A549 (cell line): Measurements from ENCODE around the gene CBLC. TPM values are rescaled to one million over a fixed set of nuclear protein-coding genes. Genes with fewer than 3 reads are reported as not detected.

Source experiments
- ATAC-seq, 2 experiments: fragments of 200-7000 bp in 1 of 2; fragments of >200 bp in 1 of 2; cut with Nextera tagmentation in 1 of 2; cut with Tn5 transposase in 1 of 2; 3 replicates each; pipeline versions ENCODE4 v1.8.0 to v1.9.1; 2018 to 2020; ENCODE audit warnings: mild to moderate bottlenecking in 1 of 2, moderate library complexity in 1 of 2
- CTCF ChIA-PET: fragments of 300-600 bp; sonication (Branson Sonifier 250); formaldehyde crosslinking; extraction: SDS; loops from one replicate; lab custom pipeline; 2021; ENCODE audit warnings: antibody characterized with exemption, inconsistent platforms; lab: Yijun Ruan, JAX
- POLR2A ChIA-PET: fragments of 350-600 bp; formaldehyde crosslinking; extraction: SDS; loops from one replicate; lab custom pipeline; 2021; ENCODE audit warnings: antibody characterized with exemption, inconsistent platforms; lab: Yijun Ruan, JAX
- DNase-seq, 2 experiments: peaks; one replicate each; pipeline versions ENCODE4 v3.0.0 to v3.0.0-alpha.2; 2011 to 2016; ENCODE audit warnings: low read depth in 1 of 2, low spot score in 1 of 2
- FAIRE-seq: peaks from 2 replicates; lab custom pipeline; 2011; peaks lifted over from hg19 to GRCh38; lab: Jason Lieb, UNC
- H3K27ac ChIP-seq, 2 experiments: fragments of >200 bp; sonication (Bioruptor Twin); formaldehyde crosslinking; 3 replicates each; pipeline ENCODE4 v1.5.1; 2016 to 2017
- H3K4me1 ChIP-seq: fragments of >200 bp; sonication (Bioruptor Twin); formaldehyde crosslinking; 3 replicates; pipeline ENCODE4 v1.6.1; 2016
- H3K4me2 ChIP-seq: fragments of >200 bp; sonication (Bioruptor Twin); formaldehyde crosslinking; 3 replicates; pipeline ENCODE4 v1.6.1; 2016
- H3K4me3 ChIP-seq: fragments of >200 bp; sonication (Bioruptor Twin); formaldehyde crosslinking; 3 replicates; pipeline ENCODE4 v1.5.1; 2016
- H3K9me3 ChIP-seq: fragments of >200 bp; sonication (Bioruptor Twin); formaldehyde crosslinking; 3 replicates; pipeline ENCODE4 v1.6.1; 2016
- BHLHE40 ChIP-seq: IDR thresholded peaks from 2 replicates; pipeline ENCODE4 v1.6.1; 2012; ENCODE audit warnings: low read depth, low read length, inconsistent platforms
- CEBPB ChIP-seq, 2 experiments: fragments of >200 bp in 1 of 2; sonication (Bioruptor Twin) in 1 of 2; formaldehyde crosslinking in 1 of 2; IDR thresholded peaks; 2 replicates each; pipeline ENCODE4 v1.6.1; 2012 to 2016
- CHD2 ChIP-seq: fragments of 150-350 bp; IDR thresholded peaks from 2 replicates; pipeline ENCODE4 v1.6.1; 2014; ENCODE audit warnings: low read length; ENCODE audit not compliant: partially characterized antibody
- CHD4 ChIP-seq: fragments of 200-600 bp; sonication (generic); IDR thresholded peaks from 2 replicates; pipeline ENCODE4 v1.6.1; 2016; ENCODE audit warnings: antibody characterized with exemption, mild to moderate bottlenecking, borderline replicate concordance
- EHF ChIP-seq: fragments of 250-450 bp; sonication (Bioruptor Pico); IDR thresholded peaks from 2 replicates; pipeline ENCODE4 v1.5.0; 2020; ENCODE audit warnings: mild to moderate bottlenecking
- FOSB ChIP-seq: fragments of 250-450 bp; sonication (Bioruptor Pico); IDR thresholded peaks from 2 replicates; pipeline ENCODE4 v1.5.0; 2020; ENCODE audit warnings: mild to moderate bottlenecking, moderate library complexity
- FOSL2 ChIP-seq, 2 experiments: fragments of 450-650 bp in 1 of 2; fragments of >200 bp in 1 of 2; sonication (Bioruptor Twin) in 1 of 2; formaldehyde crosslinking; IDR thresholded peaks; 2 replicates each; pipeline versions ENCODE4 v1.5.0 to v1.6.1; 2016 to 2020; ENCODE audit warnings: mild to moderate bottlenecking in 1 of 2, moderate library complexity in 1 of 2
- FOXS1 ChIP-seq: fragments of 250-450 bp; sonication (Bioruptor Pico); IDR thresholded peaks from 2 replicates; pipeline ENCODE4 v1.5.0; 2020; ENCODE audit warnings: mild to moderate bottlenecking, moderate library complexity
- HDAC2 ChIP-seq: fragments of 200-600 bp; sonication (generic); IDR thresholded peaks from 2 replicates; pipeline ENCODE4 v1.6.1; 2016
- HEYL ChIP-seq: fragments of 250-450 bp; sonication (Bioruptor Pico); IDR thresholded peaks from 2 replicates; pipeline ENCODE4 v1.8.0; 2021; ENCODE audit warnings: mild to moderate bottlenecking, moderate library complexity
- HOXA7 ChIP-seq: fragments of 250-450 bp; sonication (Bioruptor Pico); IDR thresholded peaks from 2 replicates; pipeline ENCODE4 v1.5.0; 2020; ENCODE audit warnings: mild to moderate bottlenecking, moderate library complexity
- HOXB13 ChIP-seq: fragments of 250-450 bp; sonication (Bioruptor Pico); IDR thresholded peaks from 2 replicates; pipeline ENCODE4 v1.5.0; 2020; ENCODE audit warnings: low read depth, mild to moderate bottlenecking, moderate library complexity
- HOXB5 ChIP-seq: fragments of 250-450 bp; sonication (Bioruptor Pico); IDR thresholded peaks from 2 replicates; pipeline ENCODE4 v1.5.0; 2020; ENCODE audit warnings: mild to moderate bottlenecking, moderate library complexity
- JUNB ChIP-seq: fragments of >200 bp; sonication (Bioruptor Twin); formaldehyde crosslinking; IDR thresholded peaks from 2 replicates; pipeline ENCODE4 v1.6.1; 2016
- KDM1A ChIP-seq: fragments of 200-600 bp; sonication (generic); IDR thresholded peaks from 2 replicates; pipeline ENCODE4 v1.6.1; 2016; ENCODE audit warnings: low read depth, mild to moderate bottlenecking
- MAFK ChIP-seq: fragments of 450-650 bp; IDR thresholded peaks from 2 replicates; pipeline ENCODE4 v1.6.1; 2014; ENCODE audit not compliant: partially characterized antibody
- MAZ ChIP-seq: fragments of 150-350 bp; IDR thresholded peaks from 2 replicates; pipeline ENCODE4 v1.6.1; 2014; ENCODE audit warnings: antibody characterized with exemption, low read depth, low read length, borderline replicate concordance
- MYC ChIP-seq: IDR thresholded peaks from 2 replicates; pipeline ENCODE4 v1.6.1; 2012; ENCODE audit warnings: mild to moderate bottlenecking, inconsistent platforms, low read length, improper control_type of control experiment, borderline replicate concordance
- NPAS2 ChIP-seq: fragments of 250-450 bp; sonication (Bioruptor Pico); IDR thresholded peaks from 2 replicates; pipeline ENCODE4 v1.8.0; 2022; ENCODE audit warnings: mild to moderate bottlenecking, moderate library complexity, borderline replicate concordance
- RARB ChIP-seq: fragments of 250-450 bp; sonication (Bioruptor Pico); IDR thresholded peaks from 2 replicates; pipeline ENCODE4 v1.8.0; 2021; ENCODE audit warnings: mild to moderate bottlenecking, moderate library complexity
- RCOR1 ChIP-seq: fragments of 150-350 bp; IDR thresholded peaks from 2 replicates; pipeline ENCODE4 v1.6.1; 2014; ENCODE audit warnings: antibody characterized with exemption, low read length, low read depth
- RNF2 ChIP-seq: fragments of 200-600 bp; sonication (generic); IDR thresholded peaks from 2 replicates; pipeline ENCODE4 v1.6.1; 2016; ENCODE audit warnings: low read depth, mild to moderate bottlenecking, antibody characterized with exemption, moderate library complexity, borderline replicate concordance
- SMC3 ChIP-seq: fragments of >200 bp; sonication (Bioruptor Twin); formaldehyde crosslinking; IDR thresholded peaks from 3 replicates; pipeline ENCODE4 v1.6.1; 2018; ENCODE audit warnings: inconsistent platforms
- TFCP2L1 ChIP-seq: fragments of 250-450 bp; sonication (Bioruptor Pico); IDR thresholded peaks from 2 replicates; pipeline ENCODE4 v1.5.0; 2021; ENCODE audit warnings: mild to moderate bottlenecking
- ZFP36 ChIP-seq: fragments of 450-650 bp; IDR thresholded peaks from 2 replicates; pipeline ENCODE4 v1.6.1; 2014; ENCODE audit warnings: borderline replicate concordance; ENCODE audit not compliant: partially characterized antibody
- WGBS: methylation state at CpG from one replicate; pipeline ENCODE4 v1.1.6; 2017; ENCODE audit errors: missing lambda C conversion rate; 5-methylcytosine and 5-hydroxymethylcytosine counted together
- polyA plus RNA-seq, 4 experiments: library from polyadenylated mRNA; depleted of rRNA in 3 of 4; stranded (reverse); fragments of >200 nt; fragmentation: RNase III in 1 of 4; extraction: RNeasy Plus Mini Kit Qiagen cat#74134 plus additional on column Dnase treatment in 1 of 4; gene quantifications; 2 replicates in 3 of 4; 3 replicates in 1 of 4; pipeline ENCODE4 v1.2.3, GENCODE V29; 2011 to 2017
- TF ChIP-seq, protein P1 (sequence below): fragments of >200 bp; sonication (Bioruptor Twin); formaldehyde crosslinking; IDR thresholded peaks from 3 replicates; pipeline ENCODE4 v1.5.1; 2016
- TF ChIP-seq, protein P2 (sequence below): fragments of 250-450 bp; sonication (Bioruptor Pico); IDR thresholded peaks from 2 replicates; pipeline ENCODE4 v1.5.0; 2020; ENCODE audit warnings: low read depth, mild to moderate bottlenecking, moderate library complexity

Gene CBLC
- polyA plus RNA-seq, 2 of the 4 experiments (the other 2 are of a cell fraction), result not detected

DNA sequence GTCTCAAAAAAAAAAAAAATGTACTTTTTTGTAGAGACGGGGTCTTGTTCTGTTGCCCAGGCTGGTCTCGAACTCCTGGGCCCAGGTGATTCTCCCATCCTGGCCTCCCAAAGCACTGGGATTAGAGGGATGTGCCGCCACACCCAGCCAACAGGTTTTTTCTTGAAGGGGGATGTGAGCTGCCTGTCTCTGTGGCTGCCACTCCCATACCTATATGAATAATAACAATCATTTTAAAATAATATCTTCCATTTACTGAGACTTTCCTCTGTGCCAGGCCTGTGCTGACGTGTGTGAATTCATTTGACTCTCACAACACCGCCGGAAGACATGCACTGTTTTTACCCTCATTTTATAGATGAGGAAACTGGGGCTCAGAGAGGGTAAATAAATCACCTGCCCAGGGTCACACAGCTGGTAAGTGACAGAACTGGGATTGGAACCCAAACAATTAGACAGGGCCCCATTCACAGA is 36.4 kb upstream of the CBLC start:
- POLR2A ChIA-PET, result interaction anchor here (0.5 to 4.0 kb wide), 16 partner anchors 9 to 368 kb away, joined by 3 to 53 read pairs (median 6); no protein-coding TSS in a partner anchor
- FAIRE-seq (peak; percentile 84), DNase-seq (peak in 1 of 2 experiments; percentile 99), ATAC-seq (peak; percentile 33 to 41)
- TF ChIP-seq HDAC2 (no peak), RARB (CRISPR knock-in tag) (no peak), HOXA7 (CRISPR knock-in tag) (peak; percentile 42; the same call in 1 of the 2 replicates), ZFP36 (peak; percentile 96), EHF (CRISPR knock-in tag) (peak; percentile 63), CHD2 (peak; percentile 25), HOXB13 (CRISPR knock-in tag) (peak; percentile 65), TFCP2L1 (CRISPR knock-in tag) (no peak), MAFK (peak; percentile 77), MYC (no peak), NPAS2 (CRISPR knock-in tag) (no peak), FOSL2 (IDR thresholded peaks at IDR 0.05) (no peak), FOSL2 (CRISPR knock-in tag; IDR thresholded peaks at IDR 0.05) (peak; percentile 51), HEYL (0 out of 2 replicates have a peak, but pooled peaks have one; percentile 53), CHD4 (0 out of 2 replicates have a peak, but pooled peaks have one; percentile 3), HOXB5 (CRISPR knock-in tag) (peak; percentile 89), BHLHE40 (no peak), JUNB (no peak), KDM1A (no peak), MAZ (no peak), FOXS1 (CRISPR knock-in tag) (peak; percentile 69; the same call in 1 of the 2 replicates), RCOR1 (peak; percentile 82; the same call in 1 of the 2 replicates), RNF2 (no peak), FOSB (CRISPR knock-in tag) (peak; percentile 80; the same call in 1 of the 2 replicates), SMC3 (no peak), CEBPB (IDR thresholded peaks at IDR 0.05) (peak in 1 of 2 experiments; percentile 34; a peak in 1 of 4 replicates)
- TF ChIP-seq, protein P1, sequence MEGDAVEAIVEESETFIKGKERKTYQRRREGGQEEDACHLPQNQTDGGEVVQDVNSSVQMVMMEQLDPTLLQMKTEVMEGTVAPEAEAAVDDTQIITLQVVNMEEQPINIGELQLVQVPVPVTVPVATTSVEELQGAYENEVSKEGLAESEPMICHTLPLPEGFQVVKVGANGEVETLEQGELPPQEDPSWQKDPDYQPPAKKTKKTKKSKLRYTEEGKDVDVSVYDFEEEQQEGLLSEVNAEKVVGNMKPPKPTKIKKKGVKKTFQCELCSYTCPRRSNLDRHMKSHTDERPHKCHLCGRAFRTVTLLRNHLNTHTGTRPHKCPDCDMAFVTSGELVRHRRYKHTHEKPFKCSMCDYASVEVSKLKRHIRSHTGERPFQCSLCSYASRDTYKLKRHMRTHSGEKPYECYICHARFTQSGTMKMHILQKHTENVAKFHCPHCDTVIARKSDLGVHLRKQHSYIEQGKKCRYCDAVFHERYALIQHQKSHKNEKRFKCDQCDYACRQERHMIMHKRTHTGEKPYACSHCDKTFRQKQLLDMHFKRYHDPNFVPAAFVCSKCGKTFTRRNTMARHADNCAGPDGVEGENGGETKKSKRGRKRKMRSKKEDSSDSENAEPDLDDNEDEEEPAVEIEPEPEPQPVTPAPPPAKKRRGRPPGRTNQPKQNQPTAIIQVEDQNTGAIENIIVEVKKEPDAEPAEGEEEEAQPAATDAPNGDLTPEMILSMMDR, result no peak
- TF ChIP-seq, protein P2, sequence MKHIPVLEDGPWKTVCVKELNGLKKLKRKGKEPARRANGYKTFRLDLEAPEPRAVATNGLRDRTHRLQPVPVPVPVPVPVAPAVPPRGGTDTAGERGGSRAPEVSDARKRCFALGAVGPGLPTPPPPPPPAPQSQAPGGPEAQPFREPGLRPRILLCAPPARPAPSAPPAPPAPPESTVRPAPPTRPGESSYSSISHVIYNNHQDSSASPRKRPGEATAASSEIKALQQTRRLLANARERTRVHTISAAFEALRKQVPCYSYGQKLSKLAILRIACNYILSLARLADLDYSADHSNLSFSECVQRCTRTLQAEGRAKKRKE (CRISPR knock-in tag), result peak; percentile 18; the same call in 1 of the 2 replicates
- peak overlapping the region; percentile 89 for H3K4me2 ChIP-seq
- no peaks in the 10 kb centered on the region for H3K9me3 ChIP-seq
- no peak overlapping the region for H3K4me3 ChIP-seq
- H3K4me1 ChIP-seq, result peaks cover 93% of the 10 kb centered on the region
- WGBS, result 2% methylated on average over 6 of the region's 6 CpGs
- CTCF ChIA-PET, result interaction anchor here (0.6 to 42.5 kb wide), 7 partner anchors 15 to 104 kb away, joined by 3 to 1899 read pairs (median 5); partner anchors contain the start of genes BCL3, CBLC and NECTIN2
- H3K27ac ChIP-seq, result peak overlapping the region; percentile 92 to 99
